GM19467 (cell line): ENCODE measurements around the gene SLC25A48.

Source experiments
- ATAC-seq: cut with Tn5 transposase; IDR thresholded peaks from one replicate; pipeline ENCODE4 v1.9.1; 2021; ENCODE audit warnings: mild to moderate bottlenecking, moderate library complexity; ENCODE audit not compliant: unreplicated experiment

SLC25A48 gene

DNA sequence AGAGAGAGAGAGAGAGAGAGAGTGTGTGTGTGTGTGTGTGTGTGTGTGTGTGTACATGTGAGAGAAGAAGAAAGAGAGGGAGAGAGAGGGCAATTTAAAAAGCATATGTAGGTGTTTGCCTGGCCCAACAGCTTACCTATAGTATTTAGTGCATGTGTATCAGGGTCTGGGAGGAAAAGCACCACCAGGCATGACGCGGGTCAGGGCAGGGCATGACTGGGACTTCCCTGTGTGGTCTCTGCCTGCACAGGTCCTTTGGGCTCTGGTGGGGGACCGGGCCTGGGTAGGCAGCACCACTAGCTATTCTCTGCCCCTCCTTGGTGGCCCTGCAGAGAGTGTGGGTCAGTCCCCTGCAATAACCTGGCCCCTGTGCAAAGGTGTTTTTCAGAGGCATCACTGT is 45.1 kb downstream of the SLC25A48 start:
- ATAC-seq: no peak

DNA sequence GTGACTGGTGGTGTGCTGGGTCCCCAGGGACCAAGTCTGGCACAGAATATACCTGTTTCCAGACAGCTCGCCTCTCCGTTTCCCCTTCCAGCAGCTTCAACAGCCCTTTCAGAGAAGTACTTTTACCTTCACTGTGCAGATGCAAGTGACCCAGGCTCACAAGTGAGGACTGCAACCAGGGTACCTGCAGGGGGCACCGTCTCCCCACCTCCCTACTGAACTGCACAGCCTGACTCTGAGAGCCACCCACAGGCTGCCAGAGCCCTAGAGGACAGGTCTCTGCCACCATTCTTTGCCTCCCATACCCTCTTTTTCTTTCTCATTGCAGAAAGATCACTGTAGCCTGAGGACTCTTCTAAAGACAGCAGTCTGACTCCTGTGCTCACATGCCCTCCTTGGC is 45.8 kb downstream of the SLC25A48 start:
- no peak for ATAC-seq

- ATAC-seq: no peak
These were observed 46.3 kb downstream of the SLC25A48 start for GRCh38 chr5:135880801-135881200.

DNA sequence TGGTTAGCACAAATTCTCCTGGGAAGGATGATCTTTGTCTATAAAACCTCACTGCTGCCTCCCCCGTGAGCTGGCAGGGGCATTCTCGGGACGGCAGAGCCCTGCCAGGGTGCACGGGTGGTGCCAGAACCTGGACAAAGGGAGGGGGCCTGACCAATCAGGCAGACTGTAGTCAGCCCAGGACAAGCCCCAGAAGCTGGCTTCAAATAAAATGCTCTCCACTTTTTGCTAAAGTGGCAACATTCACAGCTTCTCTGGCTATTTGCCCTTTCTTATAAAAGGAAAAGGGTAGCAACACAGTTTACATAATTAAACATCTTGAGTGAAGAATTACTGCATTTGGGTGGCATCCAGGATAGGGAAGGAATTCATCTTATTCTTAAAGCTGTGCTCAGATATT is 46.8 kb downstream of the SLC25A48 start:
- ATAC-seq: no peak

GRCh38 chr5:135881819-135882218 is 47.4 kb downstream of the SLC25A48 start:
- no peak for ATAC-seq

DNA sequence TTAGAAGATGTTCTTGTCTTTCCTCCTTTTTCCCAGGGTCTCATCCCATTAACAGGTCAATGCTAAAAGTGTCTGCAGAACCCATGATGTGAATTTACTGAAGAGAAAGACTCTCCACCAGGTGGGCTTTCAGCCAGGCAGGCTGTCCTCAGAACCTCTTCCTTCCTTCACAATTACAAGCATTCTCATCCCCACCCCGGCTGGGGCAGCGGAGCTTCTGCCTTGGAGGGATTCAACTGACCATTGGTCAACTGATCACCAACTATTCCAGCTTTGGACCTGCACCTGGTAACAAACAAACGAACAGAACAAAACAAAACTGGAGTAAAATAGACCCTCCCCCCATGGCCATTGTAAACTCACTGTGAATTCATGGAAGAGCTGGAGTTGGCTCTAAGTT is 48.6 kb downstream of the SLC25A48 start:
- ATAC-seq: no peak

DNA sequence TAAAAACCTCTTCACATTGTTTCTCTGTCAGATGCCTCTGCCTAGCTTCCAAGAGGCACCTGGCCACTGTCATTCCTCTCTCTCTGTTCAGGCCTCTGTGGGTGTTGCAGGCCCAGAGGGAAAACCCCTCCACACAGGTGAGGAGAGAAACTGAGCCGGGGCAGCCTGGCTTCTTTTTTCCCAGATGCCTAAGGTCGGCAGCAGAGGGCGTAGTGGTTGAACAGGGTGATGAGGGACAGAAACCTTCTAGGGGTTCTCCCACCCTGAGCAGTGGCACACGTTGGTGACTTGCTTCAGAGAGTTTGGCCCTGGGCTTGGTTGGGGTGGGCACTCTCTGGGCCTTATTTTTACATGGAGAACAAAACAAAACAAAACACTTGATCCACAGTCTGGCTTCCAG is 49.0 kb downstream of the SLC25A48 start:
- no peak for ATAC-seq

- no peak for ATAC-seq
These were observed 50.6 kb downstream of the SLC25A48 start for GRCh38 chr5:135885031-135885430.

- no peak for ATAC-seq
These were observed 51.7 kb downstream of the SLC25A48 start for GRCh38 chr5:135886136-135886535.

- ATAC-seq: peak; percentile 93
These were observed 53.0 kb downstream of the SLC25A48 start for GRCh38 chr5:135887447-135887864.

GRCh38 chr5:135887881-135888614 is 53.6 kb downstream of the SLC25A48 start:
- ATAC-seq: no peak

DNA sequence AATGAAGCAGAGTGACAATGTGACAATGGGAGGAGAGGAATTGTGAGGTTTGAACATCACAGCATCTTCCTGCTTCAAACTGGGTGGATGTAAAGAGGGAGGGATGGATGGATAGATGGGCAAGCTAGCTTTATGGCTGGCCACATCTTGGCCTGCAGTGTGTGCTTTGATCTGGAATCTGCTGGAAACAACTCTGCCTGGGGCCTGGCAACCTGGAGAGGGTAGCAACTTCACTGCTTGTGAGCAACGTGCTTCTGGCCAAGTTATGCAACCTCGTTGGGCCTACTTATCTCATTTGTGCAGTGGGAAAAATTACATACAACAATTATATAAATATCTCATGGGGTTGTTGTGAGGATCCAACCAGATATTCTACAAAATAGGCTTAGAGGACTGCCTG is 55.8 kb downstream of the SLC25A48 start:
- no peak for ATAC-seq

DNA sequence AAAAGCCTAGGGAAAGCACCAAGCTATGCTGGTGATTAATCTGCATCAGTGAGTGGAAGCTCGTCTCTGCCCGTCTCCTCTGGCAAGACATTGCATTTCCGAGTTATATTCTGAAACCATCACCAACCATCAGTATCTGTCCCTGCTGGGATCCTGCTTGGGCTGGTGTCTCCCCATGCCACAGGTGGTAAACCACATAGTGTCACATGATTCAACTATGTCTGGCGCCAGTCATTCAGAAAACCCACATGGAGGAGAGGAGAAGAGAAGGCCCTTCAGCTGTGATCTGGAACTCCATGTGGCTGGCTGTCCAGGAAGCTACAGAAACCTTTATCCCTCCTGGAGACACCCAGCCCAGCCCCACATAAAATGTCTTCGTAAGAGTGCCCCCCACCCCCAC is 56.4 kb downstream of the SLC25A48 start:
- ATAC-seq: peak; percentile 40

DNA sequence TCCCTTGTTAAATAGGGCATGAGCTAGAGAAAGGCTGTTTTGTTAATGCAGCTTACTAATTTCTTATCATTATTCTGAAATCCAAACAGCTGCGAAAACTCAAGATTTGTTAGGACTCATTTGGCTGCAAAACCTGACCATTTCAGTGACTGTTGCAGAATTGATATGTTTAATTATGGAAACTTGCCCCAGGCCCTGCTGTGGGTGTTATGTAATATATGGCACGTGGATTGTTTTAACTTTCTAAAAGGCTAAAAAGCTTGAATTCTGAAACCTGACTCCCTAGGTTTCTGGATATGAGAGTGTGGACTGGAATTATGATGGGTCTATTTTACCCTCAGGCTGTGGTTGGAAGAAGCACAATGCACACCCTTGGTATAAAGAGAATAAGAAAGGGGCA is 56.8 kb downstream of the SLC25A48 start:
- no peak for ATAC-seq

DNA sequence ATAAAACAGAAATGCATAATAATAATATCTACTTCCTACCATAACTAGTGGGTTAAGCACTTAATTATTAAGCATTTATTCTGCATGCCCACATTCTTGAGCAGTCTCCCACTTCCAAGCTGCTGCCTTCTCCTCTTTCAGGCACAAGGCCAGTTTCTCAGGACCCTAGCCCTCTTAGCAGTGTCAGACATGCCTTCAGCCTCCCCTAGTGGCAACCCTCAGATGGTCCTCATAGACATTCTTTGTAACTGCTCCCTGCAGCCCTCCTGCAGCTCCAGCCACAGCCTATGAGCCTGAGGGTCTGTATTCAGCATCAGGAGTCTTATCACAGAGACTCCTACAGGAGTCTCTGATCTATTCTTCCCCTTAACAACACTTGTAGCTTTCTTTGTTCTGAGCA is 57.3 kb downstream of the SLC25A48 start:
- no peak for ATAC-seq

DNA sequence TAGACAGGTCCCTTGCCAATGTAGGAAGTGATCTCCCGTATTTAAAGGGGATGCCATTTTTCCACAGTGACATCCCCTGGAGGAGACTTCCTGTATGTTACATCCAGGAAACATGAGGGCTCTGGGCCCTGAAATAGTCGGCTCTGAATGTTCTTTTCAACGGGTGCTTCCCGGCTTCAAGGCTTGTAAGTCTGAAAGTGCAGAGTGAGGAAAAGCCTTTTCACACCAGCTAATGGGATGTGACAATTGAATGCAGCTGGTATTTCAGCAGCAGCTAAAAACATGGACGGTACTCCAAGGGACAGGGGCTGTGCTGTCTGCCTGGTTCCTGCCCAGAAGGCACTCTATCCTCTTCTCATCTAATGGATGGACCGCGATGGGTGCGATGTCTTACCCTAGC is 59.8 kb downstream of the SLC25A48 start:
- ATAC-seq: no peak

DNA sequence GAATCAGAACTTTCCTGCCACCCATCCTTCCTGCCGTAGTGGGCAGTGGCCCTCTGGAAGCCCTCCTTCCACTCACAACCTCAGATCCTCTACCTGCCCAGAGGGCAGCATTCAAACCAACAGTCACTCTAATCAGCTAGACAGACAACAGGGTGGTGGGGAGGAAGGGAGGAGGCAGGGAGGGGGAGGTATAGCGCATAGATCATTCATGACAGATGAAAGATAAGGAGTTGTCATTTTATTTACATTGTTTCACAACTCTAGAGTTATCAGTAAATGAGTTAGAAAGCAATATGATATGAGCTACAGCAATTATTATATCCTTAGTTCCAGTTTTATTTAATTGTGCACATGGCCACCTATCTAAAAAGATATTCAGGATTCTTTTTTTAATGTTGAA is 60.3 kb downstream of the SLC25A48 start:
- ATAC-seq: no peak

DNA sequence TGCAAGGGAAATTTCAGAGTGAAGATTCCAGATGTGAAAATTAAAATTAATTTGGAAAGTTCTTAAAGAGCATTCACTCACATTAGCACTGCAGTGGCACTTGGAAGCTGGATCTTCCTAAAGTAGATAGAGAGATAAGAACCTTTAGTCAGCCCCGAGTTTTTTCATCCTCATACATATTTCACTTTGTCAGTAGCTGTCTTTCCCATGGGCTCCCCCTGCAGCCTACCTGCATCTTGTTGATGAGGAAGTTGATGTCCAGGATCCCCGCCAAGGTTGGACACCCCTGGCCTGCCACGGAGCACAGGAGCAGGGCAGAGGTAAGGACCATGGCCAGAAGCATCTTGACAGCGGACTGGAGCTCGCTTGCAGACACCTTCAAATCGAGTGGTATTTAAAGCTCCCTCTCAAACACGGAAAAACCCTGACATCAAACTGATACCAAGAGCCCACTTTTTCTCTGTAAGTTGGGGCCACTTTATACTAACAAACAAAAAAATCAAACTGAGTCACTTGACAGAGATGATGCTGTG is 61.1 kb downstream of the SLC25A48 start, which contains the start of gene IL9:
IL9 (minus strand) TSS at position 368 of the 533 bp plus-strand sequence; CDS start at position 343, 25 bp downstream.
- no peak for ATAC-seq

- ATAC-seq: no peak
These were observed 64.2 kb downstream of the SLC25A48 start for GRCh38 chr5:135898651-135899050.

DNA sequence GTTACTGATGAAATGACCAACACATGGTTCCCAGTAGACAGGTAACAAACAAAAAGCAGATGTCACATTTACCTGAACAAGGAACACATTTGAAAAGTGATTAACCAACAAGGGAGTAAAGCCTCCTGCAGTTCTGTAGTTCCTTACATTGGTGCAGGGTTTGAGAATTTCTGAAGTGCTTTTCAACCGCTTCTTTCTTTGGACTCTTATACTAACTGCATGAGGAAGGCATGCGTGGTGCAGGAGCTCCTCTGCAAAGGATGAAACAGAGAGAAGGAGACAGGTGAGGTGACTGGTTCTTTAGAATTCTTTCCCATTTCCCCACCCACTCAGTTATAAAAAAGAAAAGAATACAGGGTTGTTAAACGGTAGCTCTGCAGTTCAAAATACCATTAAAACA is 65.8 kb downstream of the SLC25A48 start:
- no peak for ATAC-seq

GRCh38 chr5:135901633-135902032 is 67.2 kb downstream of the SLC25A48 start:
- no peak for ATAC-seq

DNA sequence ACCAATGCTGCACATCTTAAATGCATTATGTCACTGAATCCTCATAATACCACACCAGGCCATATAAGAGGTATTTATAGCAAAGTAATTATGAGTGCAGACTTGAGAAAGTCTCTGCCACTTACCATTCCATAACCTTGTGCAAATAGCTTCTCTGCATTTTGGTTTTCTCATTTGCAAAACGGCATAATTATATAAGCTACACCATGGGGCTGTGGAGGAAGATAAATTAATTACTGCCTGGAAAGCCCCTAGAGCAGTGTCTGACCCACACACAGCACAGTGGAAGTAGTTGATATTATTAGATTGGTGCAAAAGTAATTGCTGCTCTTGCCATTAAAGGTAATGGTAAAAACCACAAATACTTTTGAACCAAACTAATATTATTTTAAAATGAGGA is 70.7 kb downstream of the SLC25A48 start:
- no peak for ATAC-seq
